ENCODE results near the gene AURKA.

DNA sequence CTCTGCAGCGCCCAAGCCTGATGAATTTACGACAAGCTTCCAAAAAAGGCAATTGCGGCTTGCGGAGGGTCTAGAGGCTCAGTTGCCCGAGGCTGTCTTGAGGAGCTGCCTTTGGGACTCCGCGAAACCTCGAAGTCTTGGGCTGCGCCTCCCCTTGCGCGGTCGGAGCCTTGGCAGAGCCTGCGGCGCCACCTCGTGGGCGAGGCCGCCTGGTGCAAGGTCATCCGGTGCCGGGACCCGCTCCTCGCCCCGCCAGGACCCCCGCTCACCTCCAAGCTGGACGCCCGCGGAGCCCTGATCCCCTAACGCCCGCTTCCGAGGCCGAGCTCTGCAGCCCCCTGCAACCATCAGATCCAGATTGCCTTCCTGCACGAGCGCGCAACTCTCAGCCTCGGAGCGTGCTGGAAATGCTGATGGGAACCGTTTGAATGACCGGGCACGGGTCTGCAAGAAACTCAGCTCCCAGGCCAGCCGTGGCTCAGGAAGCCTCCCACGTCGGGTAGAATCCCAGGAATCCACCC lies 48.1 kb downstream of the AURKA start:
- TF ChIP-seq CTCF (conservative IDR thresholded peaks at IDR 0.05; ENCODE audit: low read length) (peak; percentile 21), EZH2phosphoT487 (IDR thresholded peaks at IDR 0.05; ENCODE audit: borderline replicate concordance) (no peak)

Measured in Loucy (cell line).